GM12801 (cell line): Measurements from ENCODE around the gene PTPN9.

Experiments
- CTCF ChIP-seq: IDR thresholded peaks from one replicate; pipeline ENCODE4 v1.5.1; 2011; ENCODE audit warnings: control low read depth; ENCODE audit not compliant: insufficient read length; ENCODE audit errors: extremely low read depth

Gene PTPN9

GRCh38 chr15:75591655-75592364, 12.7 kb upstream of the PTPN9 start:
- TF ChIP-seq CTCF: no peak

DNA sequence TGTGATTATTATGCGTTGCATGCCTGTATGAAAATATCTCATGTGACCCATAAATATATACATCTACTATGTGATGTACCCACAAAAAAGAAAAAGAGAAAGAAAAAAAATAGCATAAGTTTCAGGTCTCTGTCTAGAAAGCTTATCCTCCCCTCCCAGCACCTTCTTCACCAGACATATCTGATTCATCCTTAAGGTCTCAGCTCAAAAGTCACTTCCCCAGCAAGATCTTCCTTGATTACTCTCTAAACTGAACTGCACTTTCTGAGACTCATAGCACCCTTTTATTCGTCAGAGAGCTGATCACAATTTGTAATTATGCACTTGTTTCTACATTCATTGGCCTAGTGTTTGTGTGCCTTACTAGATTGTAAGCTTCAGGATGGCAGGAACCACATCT, 11.1 kb upstream of the PTPN9 start:
- TF ChIP-seq CTCF: no peak

GRCh38 chr15:75589071-75589470, 10.0 kb upstream of the PTPN9 start:
- TF ChIP-seq CTCF: no peak

- no peak for TF ChIP-seq CTCF
These were observed 5.0 kb upstream of the PTPN9 start for GRCh38 chr15:75584121-75584520.

- TF ChIP-seq CTCF: no peak
These were observed 4.6 kb upstream of the PTPN9 start for GRCh38 chr15:75583701-75584100.

DNA sequence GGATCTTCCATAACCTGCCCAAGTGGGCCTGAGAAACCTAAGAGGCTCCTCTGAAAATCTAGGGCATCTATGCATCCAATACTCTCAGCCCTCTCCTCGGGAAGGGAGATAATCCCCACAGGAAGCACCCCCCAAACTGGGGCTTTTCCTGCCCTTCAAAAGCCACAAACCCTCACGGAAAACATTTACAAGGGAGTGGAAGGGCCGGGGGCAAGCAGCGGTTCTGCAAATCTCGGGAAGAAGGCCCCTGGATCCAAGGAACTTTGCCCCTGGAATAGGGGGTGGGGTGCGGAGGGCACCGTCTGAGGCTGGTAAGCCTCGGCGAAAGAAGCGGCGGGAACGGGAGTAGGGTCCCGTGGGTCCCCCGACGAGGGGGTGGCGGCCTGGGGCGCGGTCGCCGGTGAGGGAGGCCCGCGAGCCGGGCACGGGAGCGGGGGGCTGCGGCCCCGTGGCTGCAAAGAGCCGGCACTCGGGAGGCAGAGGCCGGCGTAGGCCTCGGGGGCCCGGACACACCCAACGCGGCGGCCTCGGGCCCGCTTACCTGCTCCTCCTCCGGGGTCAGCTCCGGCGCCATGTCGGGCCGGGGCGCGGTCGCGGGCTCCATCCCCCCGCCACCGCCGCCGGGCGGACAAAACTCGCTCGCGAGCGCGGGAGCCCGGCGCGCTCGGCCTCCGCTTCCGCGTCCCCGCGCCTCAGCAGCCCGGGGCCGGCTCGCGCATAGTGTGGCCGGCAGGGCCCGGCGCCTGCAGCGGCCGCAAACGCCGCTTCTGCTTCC, 755 bp downstream of the PTPN9 start:
- no peak for TF ChIP-seq CTCF

DNA sequence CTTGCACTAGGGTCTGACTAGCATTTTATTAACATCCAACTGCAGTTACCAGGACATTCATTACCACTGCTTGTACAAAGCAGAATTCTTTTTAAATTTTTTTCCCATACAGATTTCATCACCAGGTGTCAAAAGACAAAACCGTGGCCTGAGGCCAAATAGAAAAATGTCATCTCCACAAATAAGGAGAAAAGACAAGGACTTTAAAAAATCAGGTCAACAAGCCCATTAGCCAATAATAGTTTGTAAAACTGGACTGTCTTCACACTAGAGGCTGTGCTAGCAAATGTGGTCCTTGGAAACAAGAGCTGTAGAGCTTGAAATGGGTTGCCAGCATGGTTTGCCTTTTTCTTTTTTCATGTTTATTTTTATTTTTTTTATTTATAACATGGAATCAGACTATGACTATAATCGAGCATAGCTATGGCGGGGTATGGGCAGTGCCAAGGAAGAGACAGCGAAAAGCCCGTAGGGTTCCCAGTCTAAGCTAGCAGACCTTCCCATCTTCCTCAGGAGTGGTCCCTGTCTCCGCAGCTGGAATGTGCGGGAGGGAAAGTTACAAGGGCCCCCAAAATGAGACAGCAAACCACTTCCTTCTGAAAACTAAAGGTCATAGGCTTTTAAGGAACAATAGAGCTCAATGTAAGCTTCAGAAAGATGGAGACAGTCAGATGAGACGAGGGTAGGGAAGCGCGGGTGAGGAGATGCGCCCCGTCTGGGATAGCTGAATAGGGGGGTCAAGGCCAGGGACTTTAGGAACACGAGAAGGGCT, 1.5 kb downstream of the PTPN9 start:
- TF ChIP-seq CTCF: no peak
